GM12891 (cell line): Measurements from ENCODE around the gene TUBA1A.

Experiments used
- PAX5 ChIP-seq: IDR thresholded peaks from 2 replicates; pipeline ENCODE4 v1.6.1; 2011; ENCODE audit warnings: low read length, moderate library complexity, mild to moderate bottlenecking; ENCODE audit not compliant: insufficient read depth, severe bottlenecking
- POLR2A ChIP-seq: IDR thresholded peaks from 2 replicates; pipeline ENCODE4 v1.6.1; 2011; ENCODE audit warnings: low read depth, low read length, control low read depth
- POLR2AphosphoS5 ChIP-seq: IDR thresholded peaks from 2 replicates; pipeline ENCODE4 v1.6.1; 2011; ENCODE audit warnings: low read depth, low read length, control low read depth
- POU2F2 ChIP-seq: IDR thresholded peaks from 2 replicates; pipeline ENCODE4 v1.6.1; 2011; ENCODE audit warnings: low read depth, mild to moderate bottlenecking, control low read depth, low read length, moderate library complexity
- SPI1 ChIP-seq: IDR thresholded peaks from 2 replicates; pipeline ENCODE4 v1.6.1; 2011; ENCODE audit warnings: low read depth, low read length, control low read depth
- TAF1 ChIP-seq: IDR thresholded peaks from 2 replicates; pipeline ENCODE4 v1.6.1; 2011; ENCODE audit warnings: low read depth, low read length, control low read depth

DNA sequence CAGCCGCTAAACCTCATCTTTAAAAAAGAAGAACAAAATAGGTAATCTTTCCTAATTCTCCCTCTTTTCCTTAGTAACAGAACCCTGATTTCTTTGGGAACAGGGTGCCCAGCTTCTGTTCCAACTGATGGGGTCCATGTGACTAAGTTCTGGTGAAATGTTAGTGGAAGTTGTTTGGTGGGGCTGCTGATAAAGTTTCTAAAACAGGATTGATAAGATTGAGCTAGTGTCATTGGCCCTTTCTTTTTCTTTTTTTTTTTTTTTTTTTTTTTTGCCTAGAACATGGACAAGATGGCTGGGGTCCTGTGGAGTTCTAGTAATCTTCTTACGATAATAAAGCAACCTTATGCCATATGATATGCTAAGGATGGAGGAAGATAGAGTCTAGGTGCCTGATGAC is 41.5 kb downstream of the TUBA1A start:
- TF ChIP-seq POLR2AphosphoS5 = no peak
- TF ChIP-seq TAF1 = no peak
- no peak for TF ChIP-seq POLR2A
- no peak for TF ChIP-seq SPI1
- no peak for TF ChIP-seq POU2F2
- TF ChIP-seq PAX5 = no peak
